NCI-H1436 (cell line): ENCODE measurements around the gene LMOD2.
"Not testable (repeated sequence)": the region's sequence is repeated elsewhere in the genome, so short reads cannot be mapped to it uniquely, and the experiment has no call there.

Source experiments
- DNase-seq: peaks from one replicate; lab custom pipeline; 2025; lab: John Stamatoyannopoulos, UW

Gene LMOD2, protein sequence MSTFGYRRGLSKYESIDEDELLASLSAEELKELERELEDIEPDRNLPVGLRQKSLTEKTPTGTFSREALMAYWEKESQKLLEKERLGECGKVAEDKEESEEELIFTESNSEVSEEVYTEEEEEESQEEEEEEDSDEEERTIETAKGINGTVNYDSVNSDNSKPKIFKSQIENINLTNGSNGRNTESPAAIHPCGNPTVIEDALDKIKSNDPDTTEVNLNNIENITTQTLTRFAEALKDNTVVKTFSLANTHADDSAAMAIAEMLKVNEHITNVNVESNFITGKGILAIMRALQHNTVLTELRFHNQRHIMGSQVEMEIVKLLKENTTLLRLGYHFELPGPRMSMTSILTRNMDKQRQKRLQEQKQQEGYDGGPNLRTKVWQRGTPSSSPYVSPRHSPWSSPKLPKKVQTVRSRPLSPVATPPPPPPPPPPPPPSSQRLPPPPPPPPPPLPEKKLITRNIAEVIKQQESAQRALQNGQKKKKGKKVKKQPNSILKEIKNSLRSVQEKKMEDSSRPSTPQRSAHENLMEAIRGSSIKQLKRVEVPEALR

DNA sequence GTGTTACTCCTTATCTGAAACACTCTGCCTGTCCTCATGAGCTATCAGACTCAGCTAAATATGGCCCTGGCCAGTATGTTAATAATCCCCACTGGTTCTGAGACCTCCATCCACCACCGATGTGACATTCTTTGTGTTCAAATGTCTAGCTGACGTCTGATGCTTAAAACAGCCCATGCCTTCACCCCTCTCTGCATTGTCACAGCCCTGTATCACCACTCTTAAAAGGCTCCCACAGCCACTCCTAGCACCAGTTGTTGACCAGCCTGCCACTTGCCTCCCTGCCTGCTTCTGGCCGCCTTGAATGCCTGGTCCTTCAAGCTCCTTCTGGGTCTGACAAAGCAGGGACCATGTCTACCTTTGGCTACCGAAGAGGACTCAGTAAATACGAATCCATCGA is at the start of gene LMOD2:
Gene LMOD2, plus strand, starts transcription at position 253 of the 400 bp plus-strand sequence. Its CDS starts 98 bp downstream, at position 351.
- no peak for DNase-seq

DNA sequence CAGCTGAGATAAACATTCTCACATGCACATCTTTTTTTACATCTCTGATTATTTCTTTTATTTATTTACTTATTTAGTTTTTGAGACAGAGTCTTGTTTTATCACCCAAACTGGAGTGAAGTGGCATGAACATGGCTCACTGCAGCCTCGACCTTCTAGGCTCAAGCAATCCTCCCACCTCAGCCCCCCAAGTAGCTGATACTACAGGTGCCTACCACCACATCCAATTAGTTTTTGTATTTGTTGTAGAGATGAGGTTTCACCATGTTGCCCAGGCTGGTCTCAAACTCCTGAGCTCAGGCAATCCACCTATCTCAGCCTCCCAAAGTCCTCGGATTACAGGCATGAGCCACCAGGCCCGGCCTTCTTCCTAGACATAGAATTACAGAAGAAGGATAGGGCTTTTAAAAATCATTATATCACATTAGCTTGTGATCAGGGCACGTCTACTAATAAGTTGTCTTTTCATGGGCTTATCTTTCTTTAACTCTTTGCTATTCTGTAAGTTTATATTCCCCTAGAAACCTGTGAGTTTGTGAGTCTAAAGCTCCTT is 48.2 kb upstream of the LMOD2 start:
- DNase-seq = no peak

DNA sequence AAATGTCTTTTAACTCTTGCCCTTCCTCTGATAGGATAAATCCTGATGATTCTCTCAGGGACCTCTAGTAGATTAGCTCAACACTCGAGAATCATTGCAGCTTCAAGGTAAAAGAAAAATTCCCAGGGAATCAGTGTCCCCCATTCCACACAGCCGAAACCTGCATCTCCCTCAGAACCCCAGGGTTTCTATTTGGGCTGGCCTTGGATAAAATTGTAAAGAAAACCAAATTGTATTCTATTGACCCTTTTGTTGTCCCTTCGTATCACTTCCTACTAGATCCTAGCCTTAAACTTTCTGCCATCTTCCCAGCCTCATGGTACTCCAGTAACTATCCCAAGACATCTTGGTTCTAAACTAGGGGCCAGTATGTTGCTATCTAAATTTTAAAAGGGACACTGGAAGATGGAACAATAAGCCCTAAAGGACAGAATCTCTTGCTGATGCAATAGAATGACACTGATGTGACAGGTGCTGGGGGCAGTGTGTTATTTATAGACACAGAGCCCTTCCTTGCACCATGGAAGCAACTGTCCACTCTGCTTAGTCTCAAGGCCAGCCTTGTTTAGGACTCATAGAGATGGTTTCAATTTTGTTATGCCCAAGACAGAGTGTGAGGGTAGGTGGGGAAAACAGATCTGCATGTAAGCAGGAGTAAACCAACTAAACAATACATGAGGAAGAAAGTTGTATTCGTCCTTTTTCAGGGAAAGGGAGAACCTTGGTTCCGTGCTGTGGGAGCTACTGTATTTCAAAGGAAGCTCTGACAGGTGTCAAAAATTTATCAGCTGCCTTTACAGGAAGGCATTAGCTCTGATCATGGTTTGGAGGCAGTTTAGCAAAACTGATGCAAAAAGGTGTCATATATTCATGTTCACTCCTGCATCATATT is 46.4 kb upstream of the LMOD2 start:
- DNase-seq = no peak

DNA sequence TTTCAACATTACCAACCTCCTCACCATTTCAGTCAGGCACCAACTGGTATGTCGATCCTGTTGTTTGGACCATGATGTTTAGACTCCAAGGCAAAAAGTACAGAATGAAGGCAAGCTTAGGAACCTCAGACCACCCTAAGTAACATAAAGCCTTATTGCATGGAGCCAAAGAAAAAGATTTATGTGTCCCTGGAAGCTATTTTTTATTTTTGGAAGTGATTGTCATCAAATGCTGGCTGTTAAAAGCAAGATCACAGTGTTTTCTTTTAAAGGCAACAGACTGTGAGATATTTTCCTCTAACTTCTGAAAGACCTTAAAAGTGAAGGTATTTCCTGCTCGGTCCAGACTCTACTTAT is 45.8 kb upstream of the LMOD2 start:
- no peak for DNase-seq

DNA sequence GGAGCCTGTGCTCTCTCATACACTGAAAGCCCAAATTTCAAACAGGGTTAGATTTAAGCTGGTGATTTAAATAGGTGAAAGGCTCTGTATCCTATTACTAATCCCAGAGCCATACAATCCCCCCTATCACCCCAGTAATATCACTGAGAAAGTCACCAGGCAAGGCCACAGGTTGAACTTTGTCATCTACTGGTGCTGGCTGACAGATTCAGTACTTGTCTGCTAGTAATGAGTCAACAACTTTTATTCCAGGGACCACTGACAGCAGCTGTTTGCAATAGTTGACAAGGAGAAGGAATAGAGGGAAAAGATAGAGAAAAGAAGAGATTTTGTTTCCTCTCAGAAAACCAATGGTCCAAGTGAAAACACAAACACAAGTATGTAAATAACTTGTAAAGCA is 43.6 kb upstream of the LMOD2 start:
- DNase-seq = no peak

DNA sequence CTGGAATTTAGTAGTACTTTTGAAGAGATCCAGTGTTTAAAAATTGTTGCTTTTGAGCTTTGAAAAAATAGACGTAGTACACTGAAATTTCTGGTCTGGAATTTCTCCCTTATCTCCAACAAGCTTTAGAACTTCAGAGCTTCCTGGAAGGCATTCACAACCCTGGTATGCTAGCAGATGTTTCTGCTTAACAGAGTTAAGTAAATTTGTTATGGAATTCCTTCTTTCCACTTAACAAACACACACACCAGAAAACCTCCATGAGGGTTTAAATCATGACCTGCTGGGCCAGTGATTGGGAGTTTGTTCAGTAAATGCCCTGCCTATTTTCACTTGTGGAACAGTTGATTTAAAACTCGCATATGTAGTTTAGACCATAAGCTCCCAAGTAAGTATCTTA is 40.3 kb upstream of the LMOD2 start:
- no peak for DNase-seq

DNA sequence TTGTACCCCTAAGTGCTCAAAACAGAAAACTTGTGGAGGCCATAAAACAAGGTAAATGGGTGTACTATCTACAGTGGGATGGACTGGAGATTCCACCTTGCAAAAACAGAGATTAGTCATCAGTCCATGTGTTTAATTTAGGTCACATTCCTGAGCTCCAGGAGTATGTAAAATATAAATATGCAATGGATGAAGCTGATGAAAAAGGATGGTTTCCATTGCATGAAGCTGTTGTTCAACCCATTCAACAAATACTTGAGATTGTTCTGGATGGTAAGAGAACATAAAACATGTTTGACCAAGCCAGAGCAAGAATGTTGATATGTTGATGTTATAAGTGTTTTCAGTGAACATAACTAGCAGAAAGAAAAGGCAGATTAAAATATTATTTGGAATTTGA is 39.4 kb upstream of the LMOD2 start:
- DNase-seq = no peak

DNA sequence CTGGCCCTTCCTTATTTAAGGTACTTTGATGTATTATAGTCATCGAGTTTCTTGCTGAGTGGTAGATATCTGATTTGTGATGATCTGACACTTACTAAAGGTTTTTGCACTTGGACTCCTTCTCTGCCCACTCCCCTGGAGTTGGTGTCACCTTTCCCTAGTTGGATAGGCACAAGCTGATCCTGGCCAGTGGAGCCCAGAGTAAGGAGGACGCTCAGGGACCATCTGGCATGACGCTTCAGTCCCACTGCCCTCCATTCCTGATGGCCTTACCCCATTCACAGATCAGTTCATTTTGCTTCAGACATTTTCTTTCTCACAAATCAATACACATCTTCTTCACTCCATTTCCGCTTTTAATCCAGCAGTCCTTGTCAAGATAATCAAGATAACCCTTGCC is 34.0 kb upstream of the LMOD2 start:
- no peak for DNase-seq

DNA sequence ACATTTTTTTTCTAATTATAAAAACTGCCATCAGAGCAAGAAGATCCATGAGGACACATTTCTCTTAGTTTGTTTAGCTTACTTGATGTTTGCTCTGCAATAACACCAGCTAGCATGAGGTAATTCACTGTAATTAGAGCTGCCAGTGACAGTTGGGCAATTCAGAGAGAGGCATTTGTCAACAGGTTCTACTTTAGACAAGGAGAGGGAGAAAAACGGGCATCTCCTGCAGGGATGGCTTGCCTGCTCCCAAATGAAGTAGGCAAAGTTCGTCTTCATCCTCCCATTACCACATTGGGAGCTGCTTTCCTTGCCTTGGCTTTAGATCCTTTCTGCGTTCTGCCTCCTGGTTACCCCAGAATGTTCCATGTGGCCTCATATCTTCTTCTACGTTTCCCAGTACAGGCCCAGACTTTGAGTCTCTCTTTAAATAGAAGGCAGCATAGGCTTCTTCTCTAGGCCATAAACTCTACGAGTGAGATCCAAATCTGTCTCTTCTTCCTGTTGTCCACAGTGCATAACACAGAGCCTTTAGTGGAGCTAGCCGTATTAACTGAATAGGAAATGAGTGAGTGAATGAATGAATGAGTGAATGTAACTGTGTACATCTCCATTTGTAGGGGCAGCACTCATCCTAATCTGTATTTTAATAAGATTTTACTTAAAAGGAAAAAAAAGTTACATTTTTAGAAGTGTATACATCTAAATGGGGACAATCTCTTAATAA is 32.8 kb upstream of the LMOD2 start:
- DNase-seq = peak; percentile 70

DNA sequence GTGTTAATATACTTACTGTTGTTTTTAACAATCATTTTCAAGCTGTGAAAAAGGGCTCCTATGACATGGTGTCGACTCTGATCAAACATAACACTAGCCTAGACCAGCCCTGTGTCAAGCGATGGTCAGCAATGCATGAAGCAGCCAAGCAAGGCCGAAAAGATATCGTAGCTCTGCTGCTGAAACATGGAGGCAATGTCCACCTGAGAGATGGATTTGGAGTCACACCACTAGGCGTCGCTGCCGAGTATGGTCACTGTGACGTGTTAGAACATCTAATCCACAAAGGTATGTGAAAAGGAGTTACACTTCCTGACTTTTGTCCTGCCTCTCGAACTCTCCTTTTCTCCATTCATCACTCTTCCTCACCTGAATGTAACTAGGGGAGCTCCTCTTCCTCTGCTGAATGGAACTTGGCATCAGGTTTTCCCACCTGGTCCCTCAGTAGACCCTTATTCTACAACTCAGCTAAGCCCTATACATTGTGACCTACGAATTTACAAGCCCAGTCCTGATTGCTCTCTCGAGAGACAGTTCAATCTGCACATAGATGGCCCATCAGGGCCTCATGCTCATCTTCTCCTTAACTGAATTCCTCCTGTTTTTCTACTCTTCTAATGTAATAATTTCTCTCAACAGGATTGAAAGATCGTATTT is 31.0 kb upstream of the LMOD2 start:
- DNase-seq = no peak

DNA sequence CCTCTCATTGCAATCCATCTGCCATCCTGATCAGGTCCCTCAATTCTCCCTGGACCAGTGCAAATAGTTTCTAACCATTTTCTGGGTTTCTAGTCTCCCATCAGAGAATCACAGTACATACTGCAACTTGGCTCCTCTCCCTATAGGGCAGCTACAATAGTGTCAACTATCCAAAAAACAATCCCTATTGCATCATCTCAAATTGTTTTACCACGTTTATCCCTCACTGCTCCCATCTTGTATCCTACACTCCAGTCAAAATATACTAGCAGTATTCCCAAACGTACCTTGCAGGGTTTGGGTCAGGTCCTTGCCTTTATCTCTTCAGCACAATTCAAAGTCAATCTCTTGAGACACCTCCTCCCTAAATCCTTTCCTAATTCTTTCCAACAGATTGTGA is 30.4 kb upstream of the LMOD2 start:
- DNase-seq = no peak

DNA sequence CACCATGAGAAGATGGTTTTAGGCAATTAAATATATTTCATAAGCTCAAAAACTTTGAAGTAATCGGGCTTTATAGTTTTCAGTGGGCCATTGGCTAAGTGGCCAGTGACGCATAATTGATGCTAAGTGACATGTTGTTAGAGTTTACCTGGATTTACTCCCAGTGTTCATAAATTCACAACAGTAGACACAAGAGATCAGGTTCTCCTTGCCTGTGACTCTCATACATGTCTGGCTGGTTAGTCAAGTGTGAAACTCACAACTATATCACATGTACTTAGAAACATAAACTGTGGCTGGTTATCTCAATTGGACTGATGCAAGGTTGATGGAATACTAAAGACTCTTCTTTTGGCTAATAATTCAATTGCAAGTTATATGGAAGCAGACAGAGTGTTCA is 27.8 kb upstream of the LMOD2 start:
- DNase-seq = no peak

DNA sequence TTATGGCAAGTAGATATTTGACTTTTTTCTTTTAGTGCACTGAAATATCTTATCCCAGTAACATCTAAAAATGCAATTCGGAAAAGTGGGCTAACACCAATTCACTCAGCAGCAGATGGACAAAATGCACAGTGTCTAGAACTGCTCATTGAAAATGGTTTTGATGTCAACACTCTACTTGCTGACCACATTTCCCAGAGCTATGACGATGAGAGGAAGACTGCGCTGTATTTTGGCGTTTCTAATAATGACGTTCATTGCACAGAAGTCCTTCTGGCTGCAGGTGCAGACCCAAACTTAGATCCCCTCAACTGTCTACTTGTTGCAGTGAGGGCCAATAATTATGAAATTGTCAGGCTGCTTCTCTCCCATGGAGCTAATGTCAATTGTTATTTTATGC is 26.8 kb upstream of the LMOD2 start:
- DNase-seq = no peak

DNA sequence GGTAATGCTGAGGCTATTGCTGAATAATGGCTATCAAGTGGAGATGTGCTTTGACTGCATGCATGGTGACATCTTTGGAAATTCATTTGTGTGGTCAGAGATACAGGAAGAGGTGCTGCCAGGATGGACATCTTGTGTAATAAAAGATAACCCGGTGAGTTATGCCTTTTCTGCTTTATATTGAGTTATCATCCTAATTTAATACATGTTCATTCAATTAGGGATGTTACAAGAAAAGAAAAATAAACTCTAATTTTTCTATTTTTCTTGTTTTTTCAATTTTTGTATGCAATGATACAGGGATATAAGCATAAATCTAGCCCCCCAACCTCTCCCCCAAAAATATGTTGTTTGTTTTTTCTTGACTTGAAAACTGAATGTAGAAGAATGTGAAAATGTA is 26.4 kb upstream of the LMOD2 start:
- no peak for DNase-seq

DNA sequence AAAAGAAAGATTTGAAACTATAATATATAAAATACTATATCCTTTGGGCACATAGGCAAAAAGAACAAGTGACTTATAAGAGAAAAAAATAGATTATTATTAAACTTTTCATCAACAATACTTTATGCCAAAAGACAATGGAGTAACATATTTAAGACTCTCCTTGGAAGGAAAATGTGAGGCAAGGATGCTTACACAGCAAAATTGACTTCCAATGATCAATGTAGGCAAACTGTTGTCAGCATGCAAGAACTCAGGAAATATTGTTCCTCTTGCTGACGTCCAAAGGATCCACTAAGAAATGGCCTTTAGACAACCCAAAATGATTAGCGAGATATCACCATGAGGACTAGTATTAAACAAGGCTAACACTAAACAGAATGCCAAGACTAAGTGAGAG is 22.9 kb upstream of the LMOD2 start:
- no peak for DNase-seq

DNA sequence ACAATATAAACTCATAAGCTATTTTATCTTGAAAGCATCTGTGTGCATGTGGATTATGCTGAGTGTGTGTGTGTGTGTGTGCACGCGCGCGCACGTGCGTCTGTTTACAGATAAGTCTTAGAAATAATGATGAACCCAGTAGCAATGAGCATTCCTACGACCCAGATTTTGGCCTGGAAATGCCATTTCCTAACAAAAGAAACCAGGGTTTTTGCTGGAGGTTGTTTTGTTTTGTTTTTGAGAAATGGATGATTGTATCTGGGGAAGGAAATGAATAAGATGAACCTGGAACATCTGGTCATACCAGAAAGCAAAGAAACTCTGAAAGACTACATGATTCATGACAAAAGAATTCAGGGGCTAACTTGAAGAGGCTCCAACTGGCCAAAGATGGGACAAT is 22.1 kb upstream of the LMOD2 start:
- DNase-seq = no peak

DNA sequence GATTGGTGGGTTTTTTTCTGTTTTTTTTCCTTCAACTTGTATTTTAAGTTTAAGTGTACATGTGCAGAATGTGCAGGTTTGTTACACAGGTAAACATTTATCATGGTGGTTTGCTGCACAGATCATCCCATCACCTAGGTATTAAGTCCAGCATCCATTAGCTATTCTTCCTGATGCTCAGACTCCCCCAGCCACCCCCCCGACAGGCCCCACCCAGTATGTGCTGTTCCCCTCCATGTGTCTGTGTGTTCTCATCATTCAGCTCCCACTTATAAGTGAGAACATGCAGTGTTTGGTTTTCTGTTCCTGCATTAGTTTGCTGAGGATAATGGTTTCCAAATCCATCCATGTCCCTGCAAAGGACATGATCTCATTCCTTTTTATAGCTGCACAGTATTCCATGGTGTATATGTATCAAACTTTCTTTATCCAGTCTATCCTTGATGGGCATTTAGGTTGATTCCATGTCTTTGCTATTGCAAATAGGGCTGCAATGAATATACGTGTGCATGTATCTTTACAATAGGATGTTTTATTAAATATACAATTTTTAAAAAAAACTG is 21.6 kb upstream of the LMOD2 start:
- DNase-seq = not testable (repeated sequence)

DNA sequence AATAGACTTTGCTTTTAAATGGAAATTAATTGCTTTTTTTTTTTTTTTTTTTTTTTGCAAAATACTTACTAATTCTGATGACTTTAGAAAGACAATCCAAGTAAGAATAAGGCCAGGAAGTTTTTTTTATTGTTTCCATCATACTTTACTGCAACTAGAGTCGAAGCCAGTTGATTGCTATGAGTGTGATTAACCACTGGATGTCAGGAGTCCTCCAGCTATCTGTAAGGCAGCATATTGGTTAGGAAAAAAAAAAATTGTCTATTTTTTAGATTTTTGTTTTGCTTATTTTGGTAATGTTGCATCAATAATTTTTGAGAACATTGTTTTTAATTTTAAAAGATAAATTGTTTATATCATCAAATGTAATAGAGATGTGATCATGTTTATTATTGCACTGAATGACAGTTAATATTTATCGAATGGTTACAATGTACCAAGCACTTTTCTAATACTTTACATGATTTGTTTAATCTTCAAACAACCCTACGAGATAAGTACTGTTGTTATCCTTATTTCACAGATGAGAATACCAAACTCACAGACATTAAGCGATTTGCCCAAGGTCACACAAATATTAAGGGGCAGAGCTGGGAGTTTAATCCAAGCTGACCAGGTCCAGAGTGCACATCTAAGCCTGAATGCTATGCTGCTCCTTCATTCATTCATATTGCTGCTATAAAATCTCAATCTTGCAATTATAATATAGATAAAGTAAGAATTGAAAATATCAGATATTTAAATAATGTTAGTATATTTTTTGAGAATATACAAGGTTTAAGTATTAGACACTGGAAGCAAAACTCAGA is 19.9 kb upstream of the LMOD2 start:
- DNase-seq = no peak

DNA sequence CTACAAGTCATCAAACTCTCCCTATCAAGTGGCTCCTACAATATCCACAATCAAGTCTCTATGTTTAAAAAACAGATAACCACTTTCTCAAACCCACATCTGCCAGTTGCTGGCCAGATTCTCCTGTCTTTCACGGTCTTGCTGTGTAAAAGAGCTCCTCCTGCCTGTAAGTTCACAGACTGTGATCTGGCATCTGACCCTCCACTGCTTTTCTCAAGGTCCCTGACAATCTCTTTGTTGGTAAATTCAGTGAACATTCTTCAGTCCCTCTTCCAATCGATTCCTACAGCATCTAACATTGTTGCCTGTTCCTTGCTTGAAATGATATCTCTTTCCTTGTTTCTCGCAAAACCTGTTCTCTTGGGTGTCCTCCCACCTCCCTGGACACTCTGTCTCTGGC is 18.5 kb upstream of the LMOD2 start:
- DNase-seq = no peak

DNA sequence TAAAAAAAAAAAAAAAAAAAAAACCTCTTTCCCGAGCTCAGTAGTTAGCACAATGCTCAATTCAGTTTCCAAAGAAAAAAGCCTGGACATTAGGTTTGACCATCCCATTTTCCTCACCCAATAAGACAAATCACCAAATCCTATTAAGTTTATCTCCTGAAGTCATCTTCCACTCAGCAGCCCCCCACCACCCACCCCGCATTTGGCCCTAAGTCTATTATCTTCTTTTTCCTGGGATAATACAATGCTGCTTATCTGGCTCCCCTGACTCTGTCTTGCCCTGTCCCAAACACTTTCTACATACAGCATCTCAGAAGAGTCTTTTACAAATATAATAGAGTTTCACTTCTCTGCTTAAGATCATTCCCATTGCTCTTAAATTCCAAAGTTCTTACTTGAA is 17.8 kb upstream of the LMOD2 start:
- DNase-seq = no peak
